EH (cell line): ENCODE results near the gene CACNG3.

Source experiments
- DNase-seq: peaks from one replicate; pipeline ENCODE4 v3.0.0-alpha.2; 2015; ENCODE audit warnings: low read depth

The CACNG3 gene

GRCh38 chr16:24396350-24397271 is 140.5 kb downstream of the CACNG3 start:
- DNase-seq = no peak

GRCh38 chr16:24409045-24409444 is 152.9 kb downstream of the CACNG3 start:
- DNase-seq = peak; percentile 1
